ENCODE results near the gene COCH.
"Not testable (repeated sequence)": the region's sequence is repeated elsewhere in the genome, so short reads cannot be mapped to it uniquely, and the experiment has no call there.

Gene COCH

GRCh38 chr14:30876692-30877091 is 2.3 kb downstream of the COCH start:
- no peak for DNase-seq

DNA sequence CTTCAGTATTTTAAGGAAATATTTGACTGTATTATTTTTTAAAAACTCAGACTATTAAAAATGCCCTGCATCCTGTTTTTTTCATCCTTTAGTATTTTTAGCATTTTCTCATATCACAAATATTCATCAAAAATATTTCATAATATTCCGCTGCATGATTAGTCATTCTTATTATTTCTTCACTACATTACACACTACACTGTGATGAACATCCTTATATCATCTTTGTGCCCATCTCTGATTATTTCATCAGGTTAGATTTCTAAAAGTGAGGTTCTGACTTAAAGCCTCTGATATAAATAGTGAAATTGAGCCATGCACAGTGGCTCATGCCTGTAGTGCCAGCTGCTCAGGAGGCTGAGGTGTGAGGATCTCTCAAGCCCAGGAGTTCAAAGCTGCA is 8.1 kb downstream of the COCH start:
- no peak for DNase-seq

- no peak for DNase-seq
Observed at GRCh38 chr14:30883508-30884294, 9.3 kb downstream of the COCH start.

- no peak for DNase-seq
Observed at GRCh38 chr14:30884901-30885300, 10.5 kb downstream of the COCH start.

DNA sequence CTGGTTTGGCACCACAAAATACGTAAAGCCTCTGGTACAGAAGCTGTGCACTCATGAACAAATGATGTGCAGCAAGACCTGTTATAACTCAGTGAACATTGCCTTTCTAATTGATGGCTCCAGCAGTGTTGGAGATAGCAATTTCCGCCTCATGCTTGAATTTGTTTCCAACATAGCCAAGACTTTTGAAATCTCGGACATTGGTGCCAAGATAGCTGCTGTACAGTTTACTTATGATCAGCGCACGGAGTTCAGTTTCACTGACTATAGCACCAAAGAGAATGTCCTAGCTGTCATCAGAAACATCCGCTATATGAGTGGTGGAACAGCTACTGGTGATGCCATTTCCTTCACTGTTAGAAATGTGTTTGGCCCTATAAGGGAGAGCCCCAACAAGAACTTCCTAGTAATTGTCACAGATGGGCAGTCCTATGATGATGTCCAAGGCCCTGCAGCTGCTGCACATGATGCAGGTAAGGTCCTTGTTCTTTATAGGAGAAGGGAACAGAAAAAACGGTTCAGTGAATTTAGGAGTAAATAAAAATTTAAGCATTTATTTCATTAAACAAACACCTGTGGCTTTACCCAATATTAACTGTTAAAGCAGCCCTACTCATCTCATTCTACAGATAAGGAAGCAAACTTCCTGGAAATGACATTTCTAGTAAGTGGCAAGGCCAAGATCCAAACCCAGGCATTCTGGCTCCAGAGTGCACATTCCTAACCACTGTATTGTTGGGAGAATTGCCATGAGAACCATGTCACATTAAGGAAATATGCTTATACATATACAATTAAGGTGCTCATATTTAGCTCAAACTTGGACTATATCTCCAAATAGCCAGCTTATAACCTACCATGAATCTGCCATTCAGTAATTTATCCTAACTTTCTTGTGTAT is 11.7 kb downstream of the COCH start:
- no peak for DNase-seq

DNA sequence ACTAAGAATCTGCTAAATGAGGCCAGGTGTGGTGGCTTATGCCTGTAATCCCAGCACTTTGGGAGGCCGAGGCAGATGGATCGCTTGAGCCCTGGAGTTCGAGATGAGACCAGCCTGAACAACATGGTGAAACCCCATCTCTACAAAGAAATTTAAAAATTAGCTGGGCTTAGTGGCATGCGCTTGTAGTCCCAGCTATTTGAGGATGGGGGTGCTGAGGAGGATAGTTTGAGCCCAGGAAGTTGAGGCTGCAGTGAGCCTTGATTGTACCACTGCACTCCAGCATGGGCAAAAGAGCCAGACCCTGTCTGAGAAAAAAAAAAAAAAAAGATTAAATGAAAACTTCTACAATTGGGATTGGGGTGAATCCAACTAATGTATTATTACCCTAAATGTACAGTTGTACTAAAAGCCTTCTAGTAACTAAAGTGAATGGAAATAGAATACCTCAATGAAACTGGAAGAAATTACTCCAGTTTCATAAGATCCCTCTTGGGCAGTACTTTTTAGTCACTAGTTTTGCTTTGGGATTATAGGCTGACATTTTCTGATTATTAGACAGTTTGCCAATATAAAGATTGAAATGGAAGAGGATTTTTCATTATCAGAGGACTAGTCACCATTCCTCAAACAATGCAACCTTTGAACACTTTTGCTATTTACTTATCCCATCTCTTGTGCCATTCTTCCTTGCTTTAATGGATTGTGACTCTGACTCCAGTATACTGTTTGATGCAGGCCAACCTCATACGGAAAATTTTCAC is 14.3 kb downstream of the COCH start:
- DNase-seq: no peak

GRCh38 chr14:30889244-30889594 is 14.9 kb downstream of the COCH start:
- DNase-seq: no peak

DNA sequence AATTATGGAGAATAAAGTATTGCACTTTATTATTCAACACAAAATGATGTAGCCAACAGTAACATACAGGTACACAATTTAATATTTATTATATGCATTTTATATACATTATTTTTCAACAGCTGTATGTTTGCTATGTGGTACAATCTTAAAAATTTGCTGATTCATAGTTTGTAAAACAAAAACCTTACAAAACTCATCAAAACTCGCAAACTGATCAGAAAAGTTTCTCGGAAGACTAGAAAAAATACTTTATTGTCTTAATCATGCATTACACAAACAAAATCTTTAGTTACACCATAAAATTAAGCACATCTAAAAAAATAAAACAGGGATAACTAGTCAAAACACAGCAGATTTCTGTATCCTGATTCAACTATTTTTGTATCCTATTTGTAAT is 19.5 kb downstream of the COCH start:
- DNase-seq: no peak

- no peak for DNase-seq
Observed at GRCh38 chr14:30894923-30895515, 20.7 kb downstream of the COCH start.

DNA sequence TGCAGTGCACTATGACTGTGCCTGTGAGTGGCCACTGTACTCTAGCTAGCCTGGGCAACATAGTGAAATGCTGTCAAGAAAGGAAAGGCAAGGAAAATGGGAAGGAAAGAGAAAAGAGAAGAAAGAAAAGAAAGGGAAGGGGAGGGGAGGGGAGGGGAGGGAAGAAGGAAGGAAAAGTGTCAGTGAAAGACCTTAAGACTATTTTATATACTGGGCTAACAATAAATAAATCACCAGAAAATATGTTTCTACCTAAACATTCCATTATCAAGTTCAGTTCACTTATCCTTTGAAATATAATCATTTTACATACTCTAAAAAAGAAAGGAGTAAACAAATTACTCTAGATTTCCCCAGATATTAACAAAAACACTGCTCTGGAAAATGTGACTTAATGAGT is 22.1 kb downstream of the COCH start:
- DNase-seq: no peak

DNA sequence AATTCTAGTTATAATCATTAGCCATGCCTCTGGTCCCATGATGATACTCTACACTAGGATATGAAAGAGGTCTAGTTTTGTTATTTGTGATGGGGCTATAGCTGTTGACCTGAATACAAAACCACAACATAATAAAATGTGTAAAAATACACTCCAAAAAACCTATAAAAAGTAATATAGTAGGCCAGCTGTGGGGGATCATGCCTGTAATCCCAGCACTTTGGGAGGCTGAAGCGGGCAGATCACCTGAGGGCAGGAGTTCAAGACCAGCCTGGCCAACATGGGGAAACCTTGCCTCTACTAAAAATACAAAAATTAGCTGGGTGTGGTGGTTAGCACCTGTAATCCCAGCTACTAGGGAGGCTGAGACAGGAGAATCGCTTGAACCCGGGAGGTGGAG is 22.8 kb downstream of the COCH start:
- not testable (repeated sequence) for DNase-seq

DNA sequence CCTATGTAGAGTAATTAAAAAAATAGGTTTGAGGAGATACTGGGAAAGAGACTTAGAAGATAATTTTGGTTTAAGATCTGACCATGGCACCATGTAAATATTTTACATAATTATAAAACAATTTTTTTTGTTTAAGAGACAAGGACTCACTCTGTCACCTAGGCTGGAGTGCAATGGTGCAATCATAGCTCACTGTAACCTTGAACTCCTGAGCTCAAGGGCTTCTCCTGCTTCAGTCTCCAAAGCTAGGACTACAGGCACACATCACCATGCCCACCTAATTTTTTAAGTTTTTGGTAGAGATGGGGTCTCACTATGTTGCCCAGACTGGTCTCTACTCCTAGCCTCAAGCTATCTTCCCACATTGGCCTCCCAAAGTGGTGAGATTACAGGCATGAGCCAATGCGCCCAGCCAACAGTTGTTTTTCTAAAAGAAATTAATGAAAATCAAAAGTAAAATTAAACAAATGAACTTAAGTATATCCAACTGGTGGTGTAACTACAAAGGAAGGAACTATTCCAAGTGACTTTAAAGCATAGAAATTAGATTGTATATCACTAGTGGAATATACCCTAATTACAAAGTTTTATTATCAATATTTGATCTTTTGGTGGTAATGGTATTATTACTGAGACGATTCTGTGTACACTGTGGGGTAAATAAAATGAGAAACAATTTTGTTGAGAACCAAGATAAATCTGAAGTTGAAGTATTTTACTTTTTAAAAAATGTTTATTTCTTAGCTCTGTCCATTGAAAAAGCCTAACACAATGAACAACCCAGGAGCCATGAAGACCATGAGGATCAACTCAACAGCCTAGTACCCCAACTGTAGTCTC is 29.1 kb downstream of the COCH start:
- no peak for DNase-seq

GRCh38 chr14:30906752-30907658 is 32.6 kb downstream of the COCH start:
- DNase-seq: peak in 1 of 2 experiments; percentile 9

DNA sequence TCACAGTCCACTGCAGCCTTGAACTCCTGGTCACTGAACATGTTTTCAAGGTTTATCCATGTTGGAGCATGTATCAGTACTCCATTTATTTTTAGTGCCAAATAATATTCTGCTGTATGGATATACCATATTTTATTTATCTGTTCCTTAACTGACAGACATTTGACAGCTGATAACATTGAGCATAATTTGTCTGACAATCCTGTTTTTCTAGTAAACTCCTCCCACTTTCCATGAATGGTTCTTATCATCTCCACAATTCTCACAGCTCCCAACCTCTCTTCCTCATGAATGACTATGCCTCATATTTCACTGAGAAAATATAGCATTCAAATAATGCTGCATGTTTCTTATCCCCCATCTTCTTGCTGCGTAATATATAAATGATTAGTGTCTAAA is 33.3 kb downstream of the COCH start:
- no peak for DNase-seq

GRCh38 chr14:30908826-30909225 is 34.5 kb downstream of the COCH start:
- no peak for DNase-seq

DNA sequence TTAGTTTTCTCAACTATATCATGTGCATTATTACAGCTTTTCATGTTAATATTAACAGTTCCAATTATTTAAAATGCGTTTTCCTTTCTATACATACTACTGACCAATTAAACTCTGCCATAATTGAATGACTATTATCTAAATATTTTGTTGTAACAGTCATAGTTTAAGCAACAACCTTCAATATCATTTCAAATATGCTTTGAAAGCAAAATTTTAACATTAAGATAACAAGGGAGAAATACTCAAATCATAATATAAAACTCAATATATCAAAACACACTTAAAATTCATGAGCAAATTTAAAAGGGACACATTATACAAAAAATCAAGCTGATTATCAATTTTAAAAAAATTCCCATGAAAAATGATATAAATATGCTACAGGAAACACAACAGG is 40.5 kb downstream of the COCH start:
- no peak for DNase-seq

- no peak for DNase-seq
Observed at GRCh38 chr14:30915596-30915995, 41.2 kb downstream of the COCH start.

DNA sequence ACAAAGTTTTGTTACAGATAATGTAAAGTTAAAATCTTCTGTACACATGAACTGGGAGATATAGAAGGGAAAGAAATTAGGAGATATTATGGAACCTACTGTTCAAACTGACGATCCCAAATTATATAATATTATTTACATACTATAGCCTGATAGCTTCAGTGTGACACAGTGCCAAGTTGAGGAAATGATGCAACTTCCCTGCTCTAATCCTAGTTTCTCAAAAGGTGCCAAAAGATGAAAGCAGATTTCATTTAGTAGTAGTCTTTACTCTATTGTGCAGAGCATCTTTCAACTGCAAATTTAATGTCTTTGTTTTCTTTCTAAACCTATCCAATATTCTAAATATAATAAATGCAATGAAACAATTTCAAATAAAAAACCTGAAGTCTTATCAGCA is 46.9 kb downstream of the COCH start:
- DNase-seq: no peak

GRCh38 chr14:30921788-30922187 is 47.4 kb downstream of the COCH start:
- DNase-seq: no peak

DNA sequence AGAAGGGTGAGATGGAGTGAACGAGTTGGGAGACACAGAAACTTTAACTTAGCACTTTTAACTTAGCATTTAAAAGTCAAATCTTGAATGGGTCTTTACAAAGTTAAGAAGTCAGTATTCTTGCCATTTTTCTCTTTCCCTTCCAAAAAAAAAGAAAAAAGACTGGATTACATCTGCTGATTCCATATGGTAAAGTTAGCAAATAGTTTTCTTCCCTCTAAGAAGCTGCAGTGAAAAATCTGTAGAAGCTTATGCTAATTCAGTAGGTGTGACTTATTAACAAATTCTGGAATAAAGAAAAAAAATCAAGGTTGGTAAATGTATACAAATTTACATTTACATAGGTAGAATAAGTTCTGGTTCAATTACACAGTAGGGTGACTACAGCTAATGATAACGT is 50.9 kb downstream of the COCH start:
- no peak for DNase-seq

GRCh38 chr14:30928462-30928861 is 54.1 kb downstream of the COCH start:
- DNase-seq: no peak

Measured in NCI-H526 (cell line).